Measurements from ENCODE around the gene TH. TPM values are rescaled to one million over a fixed set of nuclear protein-coding genes. Genes with fewer than 3 reads are reported as not detected.

Gene TH
- total and polyA plus RNA-seq, 2 of the 4 experiments (the other 2 are of a cell fraction), result 0.10 TPM; not detected in 1

DNA sequence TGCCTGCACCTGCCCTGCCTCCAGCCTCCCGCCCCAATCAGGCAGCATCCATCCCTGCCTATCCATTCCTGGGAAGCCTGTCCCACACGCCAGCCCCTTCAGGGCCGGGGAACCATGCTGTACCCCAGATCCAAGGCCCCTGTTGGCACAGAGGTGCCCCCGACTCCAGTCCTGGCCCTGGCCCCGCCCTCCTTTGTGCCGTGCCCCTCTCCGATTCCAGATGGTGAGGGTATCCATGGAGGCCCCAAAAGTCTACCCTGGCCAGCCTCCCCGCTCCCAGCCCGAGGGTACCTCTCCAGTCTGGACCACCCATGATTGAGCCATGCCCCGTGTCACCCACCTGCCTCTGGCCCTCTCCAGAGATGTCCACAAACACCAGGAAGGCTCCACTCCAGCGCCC lies 2.7 kb upstream of the TH start:
- ATAC-seq (ENCODE audit: low read depth), result no peak
- WGBS, 2 experiments (ENCODE audit: extremely low coverage in 2 of 2, insufficient read length in 1 of 2), result 74% methylated on average over 8 of the region's 11 CpGs; no CpG with 5 or more reads in 1 of the 2 experiments
- H2AK9ac ChIP-seq (replicated peaks; ENCODE audit: low read depth, low read length, poor library complexity), result no peak overlapping the region

More for the DNA sequence above, 2.7 kb upstream of the TH start:
- H3K9me3 ChIP-seq (ENCODE audit: control insufficient read depth, insufficient read depth, low read length), result no peaks in the 10 kb centered on the region
- no peak overlapping the region for H4K91ac ChIP-seq (ENCODE audit: insufficient read depth, low read depth, low read length)
- no peak overlapping the region for H2BK20ac ChIP-seq (ENCODE audit: low read depth, low read length)
- no peaks in the 10 kb centered on the region for H3K79me1 ChIP-seq (ENCODE audit: low read depth in 1 of 2, low read length in 2 of 2)
- H3K9ac ChIP-seq (ENCODE audit: low read depth, low read length), result no peak overlapping the region
- H2AFZ ChIP-seq (replicated peaks; ENCODE audit: low read length, poor library complexity), result no peak overlapping the region
- H3K9me1 ChIP-seq (ENCODE audit: insufficient read depth, low read length), result peaks cover 6% of the 10 kb centered on the region
- H3K27ac ChIP-seq (ENCODE audit: insufficient read depth, low read length), result no peak overlapping the region
- TF ChIP-seq MAZ (IDR thresholded peaks at IDR 0.05; ENCODE audit: borderline replicate concordance, low read depth, low read length) (no peak), RAD21 (IDR thresholded peaks at IDR 0.05; ENCODE audit: low read length) (no peak), CTCF (conservative IDR thresholded peaks at IDR 0.05; ENCODE audit: low read depth, low read length) (no peak), BHLHE40 (IDR thresholded peaks at IDR 0.05; ENCODE audit: low read depth, low read length) (no peak), CEBPB (IDR thresholded peaks at IDR 0.05; ENCODE audit: low read depth, low read length) (no peak), FOS (IDR thresholded peaks at IDR 0.05; ENCODE audit: low read depth, low read length) (no peak), RFX5 (IDR thresholded peaks at IDR 0.05; ENCODE audit: low read depth, low read length) (no peak), NFE2L2 (IDR thresholded peaks at IDR 0.05; ENCODE audit: low read depth, low read length) (no peak), RCOR1 (IDR thresholded peaks at IDR 0.05; ENCODE audit: insufficient replicate concordance, low read length) (no peak), POLR2A (IDR thresholded peaks at IDR 0.05; ENCODE audit: low read depth, low read length) (no peak), MAFK (IDR thresholded peaks at IDR 0.05; ENCODE audit: low read depth, low read length) (no peak)
- TF ChIP-seq, protein P1, sequence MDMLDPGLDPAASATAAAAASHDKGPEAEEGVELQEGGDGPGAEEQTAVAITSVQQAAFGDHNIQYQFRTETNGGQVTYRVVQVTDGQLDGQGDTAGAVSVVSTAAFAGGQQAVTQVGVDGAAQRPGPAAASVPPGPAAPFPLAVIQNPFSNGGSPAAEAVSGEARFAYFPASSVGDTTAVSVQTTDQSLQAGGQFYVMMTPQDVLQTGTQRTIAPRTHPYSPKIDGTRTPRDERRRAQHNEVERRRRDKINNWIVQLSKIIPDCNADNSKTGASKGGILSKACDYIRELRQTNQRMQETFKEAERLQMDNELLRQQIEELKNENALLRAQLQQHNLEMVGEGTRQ (IDR thresholded peaks at IDR 0.05; ENCODE audit: low read depth, low read length), result no peak
- in situ Hi-C loops (cut with MboI; ENCODE audit: low sequenced_read_pairs), result no loop called here
- H3K4me3 ChIP-seq (ENCODE audit: insufficient read depth, low read depth, low read length), result no peak overlapping the region
- no peaks in the 10 kb centered on the region for H4K20me1 ChIP-seq (ENCODE audit: insufficient read depth, low read length)
- H3K27me3 ChIP-seq (ENCODE audit: control insufficient read depth, insufficient read depth, low read length), result peaks cover 5% of the 10 kb centered on the region; the same call in 1 of the 2 replicates
- no peak overlapping the region for H4K5ac ChIP-seq (ENCODE audit: low read depth, low read length)
- no peaks in the 10 kb centered on the region for H3K4me1 ChIP-seq (ENCODE audit: control insufficient read depth, insufficient read depth, low read length)
- H3K4ac ChIP-seq (ENCODE audit: low read depth, low read length), result no peak overlapping the region
- H2BK120ac ChIP-seq (ENCODE audit: low read depth, low read length), result no peak overlapping the region
- DNase-seq, result no peak
- no peaks in the 10 kb centered on the region for H3K36me3 ChIP-seq (ENCODE audit: control insufficient read depth, insufficient read depth, low read length)
- no peak overlapping the region for H3K23ac ChIP-seq (ENCODE audit: low read depth, low read length)
- no peak overlapping the region for H3K4me2 ChIP-seq (ENCODE audit: low read depth, low read length)
- dilution Hi-C loops (cut with HindIII; ENCODE audit: low sequenced_read_pairs, unreplicated experiment), result no loop called here
- no peak overlapping the region for H3K56ac ChIP-seq (ENCODE audit: extremely low read depth, insufficient read depth, low read length)
- H2BK15ac ChIP-seq (ENCODE audit: low read depth, low read length), result no peak overlapping the region
- H2AK5ac ChIP-seq (ENCODE audit: low read depth, low read length), result no peak overlapping the region
- H4K8ac ChIP-seq (ENCODE audit: low read depth in 2 of 2, low read length in 2 of 2), result no peak overlapping the region
- H3K18ac ChIP-seq (ENCODE audit: low read depth, low read length), result no peak overlapping the region
- no peak overlapping the region for H2BK5ac ChIP-seq (ENCODE audit: low read depth, low read length, poor library complexity, severe bottlenecking)
- intact Hi-C loops (cut with micrococcal nuclease), result no loop called here
- H3K14ac ChIP-seq (replicated peaks; ENCODE audit: low read depth, low read length), result no peak overlapping the region
- CTCF ChIA-PET, result no interaction called here
- POLR2A ChIA-PET (ENCODE audit: unreplicated experiment), result no interaction called here
- BruUV-seq (replicated peaks), result no TSS peak
